Measurements from ENCODE around the gene ZMAT5. TPM values are rescaled to one million over a fixed set of nuclear protein-coding genes. Genes with fewer than 3 reads are reported as not detected.

Gene ZMAT5
- total RNA-seq, 2 experiments from 2014 or later, result 18.3 to 24.3 TPM

DNA sequence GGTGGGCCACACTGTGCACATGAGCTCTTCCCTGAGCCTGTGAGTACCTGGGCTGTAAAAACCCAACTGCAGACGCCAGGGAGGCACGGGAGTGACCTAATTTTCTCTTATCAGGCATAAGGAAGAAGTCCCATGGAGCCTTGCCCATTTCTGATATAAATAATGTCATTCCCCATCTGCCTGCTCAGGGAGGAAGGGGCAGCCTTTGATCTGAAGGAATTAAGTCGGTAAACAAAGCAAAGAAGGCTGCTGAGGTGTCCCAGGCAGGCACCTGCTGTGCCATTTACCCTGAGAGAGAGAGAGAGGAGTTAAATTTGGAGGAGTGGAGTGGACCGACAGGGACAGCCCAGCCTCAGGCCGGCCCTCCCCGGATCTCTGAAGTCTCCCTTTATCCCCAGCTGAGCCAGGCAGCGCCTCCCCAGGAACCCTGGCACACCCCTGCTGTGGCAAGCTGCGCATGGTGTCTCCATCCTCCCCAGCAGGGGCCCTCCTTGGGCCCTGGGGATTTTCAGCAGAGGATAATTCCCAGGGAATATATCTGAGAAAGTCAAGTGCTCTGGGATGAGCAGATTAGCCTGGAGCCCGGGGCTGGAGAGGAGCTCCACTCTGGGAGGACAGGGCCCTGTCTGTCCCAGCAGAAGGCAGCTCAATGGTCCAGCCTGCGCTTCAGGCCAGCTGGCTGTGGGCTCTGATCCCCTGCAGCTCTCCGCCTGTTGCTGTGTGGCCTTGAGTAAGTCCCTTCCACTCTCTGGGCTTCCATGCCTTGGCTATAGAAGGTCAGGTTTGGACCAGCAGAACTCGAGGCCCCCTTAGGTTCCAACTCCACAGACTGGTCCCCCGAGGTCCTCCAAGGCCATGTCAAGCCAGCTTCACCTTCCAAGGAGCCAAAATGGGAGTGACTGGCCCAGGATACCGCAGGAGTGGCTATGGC is 64.5 kb downstream of the ZMAT5 start:
- DNase-seq (no peak), ATAC-seq (no peak)
- H3K27ac Mint-ChIP-seq, result no peak overlapping the region
- CTCF ChIA-PET, result interaction anchor here (0.9 to 2.1 kb wide), 2 partner anchors 12 to 303 kb away, joined by 4 to 9 read pairs; no protein-coding TSS in a partner anchor
- no peaks in the 10 kb centered on the region for H3K9me3 Mint-ChIP-seq (ENCODE audit: low read depth)
- H3K36me3 Mint-ChIP-seq, result no peaks in the 10 kb centered on the region
- H3K27me3 Mint-ChIP-seq, result peaks cover 14% of the 10 kb centered on the region
- peaks cover 7% of the 10 kb centered on the region for H3K4me1 Mint-ChIP-seq
- no peak overlapping the region for H3K4me3 Mint-ChIP-seq

DNA sequence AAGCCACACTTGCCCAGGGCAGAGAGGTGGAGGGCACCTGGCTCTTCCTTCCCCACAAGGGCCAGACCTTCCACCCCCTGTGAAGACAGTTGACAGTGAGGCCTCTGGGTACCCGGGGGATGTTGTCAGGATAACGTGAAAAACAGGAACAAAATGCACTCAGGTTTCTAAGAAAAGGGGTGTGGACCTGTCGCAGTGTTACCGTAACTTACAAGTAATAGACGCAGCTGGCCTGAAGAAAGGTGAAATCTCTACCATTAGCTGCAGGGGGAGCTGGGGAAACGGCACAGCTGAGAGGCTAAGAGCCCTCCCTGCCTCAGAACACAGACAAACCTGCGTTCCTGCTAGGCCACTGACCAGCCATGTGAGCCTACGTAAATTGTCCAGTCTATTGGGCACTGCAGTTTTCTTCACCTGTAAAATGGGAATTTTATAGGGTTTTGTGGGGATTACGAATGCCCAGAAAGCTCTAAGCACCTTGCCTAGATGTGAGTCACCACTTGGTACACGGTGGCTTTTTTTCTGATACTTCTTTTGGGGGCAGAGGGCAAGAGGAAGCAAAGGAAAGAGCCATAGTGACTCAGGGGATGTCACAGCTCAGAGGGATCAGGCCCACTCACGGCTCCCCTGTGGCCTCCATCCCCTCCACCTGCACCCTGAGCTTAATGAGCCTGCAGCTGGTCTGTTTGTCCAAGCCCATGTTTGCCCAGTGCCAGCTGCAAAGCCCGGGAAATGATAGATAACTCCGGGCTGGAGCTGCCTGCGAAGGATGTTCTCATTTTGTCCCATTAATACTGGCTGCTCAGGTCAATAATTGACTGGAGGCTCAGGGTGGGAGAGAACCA is 65.4 kb downstream of the ZMAT5 start:
- no peak for DNase-seq
- ATAC-seq, result peak; percentile 43
- H3K9me3 Mint-ChIP-seq (ENCODE audit: low read depth), result no peaks in the 10 kb centered on the region
- CTCF ChIA-PET, result interaction anchor here (0.8 to 2.1 kb wide), 4 partner anchors 12 to 388 kb away, joined by 3 to 9 read pairs (median 4); no protein-coding TSS in a partner anchor
- no peak overlapping the region for H3K4me3 Mint-ChIP-seq
- H3K27ac Mint-ChIP-seq, result no peak overlapping the region
- H3K27me3 Mint-ChIP-seq, result peaks cover 14% of the 10 kb centered on the region
- no peaks in the 10 kb centered on the region for H3K36me3 Mint-ChIP-seq
- H3K4me1 Mint-ChIP-seq, result peaks cover 7% of the 10 kb centered on the region

DNA sequence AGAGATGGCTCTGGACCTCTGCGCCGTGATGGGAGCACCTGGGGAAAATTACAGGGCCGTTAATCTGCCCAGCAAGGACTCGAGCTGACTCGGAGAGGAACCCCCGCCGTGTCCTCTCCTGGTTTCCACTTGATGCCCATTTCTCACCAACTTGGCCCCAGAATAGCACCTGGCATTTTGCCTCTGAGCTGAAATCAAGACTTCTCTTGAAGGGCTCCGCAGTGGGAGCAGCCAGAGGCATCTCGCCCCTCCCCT is 66.0 kb downstream of the ZMAT5 start:
- CTCF ChIA-PET, result interaction anchor here (0.8 to 2.1 kb wide), 3 partner anchors 17 to 388 kb away, joined by 3 to 9 read pairs (median 4); no protein-coding TSS in a partner anchor
- H3K27ac Mint-ChIP-seq, result no peak overlapping the region

GRCh38 chr22:29700206-29700899 is 66.5 kb downstream of the ZMAT5 start:
- DNase-seq (no peak), ATAC-seq (no peak)
- Mint-ChIP-seq H3K4me3 (no peak overlapping the region), H3K27ac (no peak overlapping the region), H3K36me3 (peaks cover 3% of the 10 kb centered on the region), H3K27me3 (peaks cover 10% of the 10 kb centered on the region), H3K9me3 (ENCODE audit: low read depth) (no peaks in the 10 kb centered on the region), H3K4me1 (peaks cover 7% of the 10 kb centered on the region)
- CTCF ChIA-PET, result interaction anchor here (1.3 to 2.1 kb wide), 2 partner anchors 16 to 305 kb away, joined by 3 to 9 read pairs; no protein-coding TSS in a partner anchor

More for the DNA sequence above, 66.0 kb downstream of the ZMAT5 start:
- H3K27me3 Mint-ChIP-seq, result peaks cover 10% of the 10 kb centered on the region
- H3K4me1 Mint-ChIP-seq, result peaks cover 7% of the 10 kb centered on the region
- no peak for DNase-seq
- no peaks in the 10 kb centered on the region for H3K36me3 Mint-ChIP-seq
- no peak for ATAC-seq
- no peaks in the 10 kb centered on the region for H3K9me3 Mint-ChIP-seq (ENCODE audit: low read depth)
- H3K4me3 Mint-ChIP-seq, result no peak overlapping the region

GRCh38 chr22:29697853-29698598 is 68.8 kb downstream of the ZMAT5 start:
- ATAC-seq, result no peak
- DNase-seq, result no peak
- peaks cover 5% of the 10 kb centered on the region for H3K36me3 Mint-ChIP-seq
- no peak overlapping the region for H3K4me3 Mint-ChIP-seq
- H3K27me3 Mint-ChIP-seq, result peaks cover 4% of the 10 kb centered on the region
- H3K4me1 Mint-ChIP-seq, result peaks cover 7% of the 10 kb centered on the region
- CTCF ChIA-PET, result no interaction called here
- no peak overlapping the region for H3K27ac Mint-ChIP-seq
- H3K9me3 Mint-ChIP-seq (ENCODE audit: low read depth), result no peaks in the 10 kb centered on the region

DNA sequence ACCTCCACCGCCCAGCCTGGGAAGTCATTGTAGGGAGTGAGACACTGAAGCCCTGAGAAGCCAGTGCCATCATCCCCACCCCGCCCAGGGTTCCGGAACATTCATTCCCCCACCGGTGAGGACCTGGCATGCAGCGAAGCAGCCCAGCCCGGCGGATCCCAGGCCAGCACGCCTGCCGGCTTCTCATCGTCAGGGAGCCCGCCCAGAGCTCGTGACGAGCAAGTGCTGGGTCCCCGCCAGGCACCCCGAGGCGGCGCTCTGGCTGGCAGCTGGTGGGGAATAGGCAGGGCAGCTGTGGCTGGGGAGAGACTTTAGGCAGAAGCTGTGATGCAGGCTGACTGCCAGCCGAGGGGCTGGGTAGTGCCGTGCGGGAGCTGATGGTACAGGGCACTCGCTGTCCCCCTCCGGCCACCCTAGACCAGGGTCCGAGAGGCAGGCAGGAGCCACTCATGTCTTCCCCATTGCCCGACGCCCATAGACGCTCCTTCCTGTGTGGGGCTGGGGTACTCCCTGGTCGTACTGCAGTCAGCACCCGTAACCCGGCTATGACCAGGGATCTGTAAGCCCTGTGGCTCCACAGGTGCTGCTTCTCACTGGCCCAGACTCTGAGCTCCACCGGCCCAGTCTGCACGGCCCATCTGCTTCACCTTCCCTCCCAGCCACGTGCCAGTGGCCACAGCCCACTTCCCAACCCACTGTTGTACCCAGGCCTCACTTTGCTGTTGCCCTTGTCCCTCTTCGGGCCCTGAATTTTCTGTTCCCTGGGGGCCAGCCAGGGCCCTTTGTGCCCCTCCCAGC is 71.5 kb downstream of the ZMAT5 start:
- ATAC-seq, result no peak
- no peaks in the 10 kb centered on the region for H3K9me3 Mint-ChIP-seq (ENCODE audit: low read depth)
- H3K27ac Mint-ChIP-seq, result no peak overlapping the region
- no peaks in the 10 kb centered on the region for H3K27me3 Mint-ChIP-seq
- H3K36me3 Mint-ChIP-seq, result peaks cover 5% of the 10 kb centered on the region
- no peak for DNase-seq
- H3K4me3 Mint-ChIP-seq, result no peak overlapping the region
- CTCF ChIA-PET, result interaction anchor here (1.2 kb wide), 1 partner anchor 393 kb away, joined by 3 read pairs; no protein-coding TSS in a partner anchor
- H3K4me1 Mint-ChIP-seq, result no peaks in the 10 kb centered on the region

DNA sequence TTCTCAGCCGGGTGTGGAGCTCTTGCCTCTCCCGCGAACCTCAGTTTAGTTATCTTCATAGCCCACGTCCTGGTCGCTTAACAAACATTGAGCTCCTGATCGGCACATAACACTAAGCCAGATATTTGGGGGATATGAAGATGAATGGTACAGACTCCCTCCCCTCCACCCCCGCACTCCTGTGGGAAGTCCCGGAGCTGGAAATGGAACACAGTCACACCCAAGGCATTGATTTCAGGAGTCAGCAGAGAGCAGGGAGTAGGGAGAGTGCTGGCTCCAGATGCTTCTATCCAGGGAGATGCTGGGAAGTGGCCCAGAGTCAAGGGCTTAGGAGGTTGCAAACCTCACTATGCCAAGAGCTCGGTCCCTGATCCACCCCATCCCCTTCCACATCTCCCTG is 73.1 kb downstream of the ZMAT5 start:
- CTCF ChIA-PET, result no interaction called here
- ATAC-seq (no peak), DNase-seq (no peak)
- H3K36me3 Mint-ChIP-seq, result peaks cover 5% of the 10 kb centered on the region
- no peaks in the 10 kb centered on the region for H3K4me1 Mint-ChIP-seq
- H3K4me3 Mint-ChIP-seq, result no peak overlapping the region
- no peaks in the 10 kb centered on the region for H3K9me3 Mint-ChIP-seq (ENCODE audit: low read depth)
- no peak overlapping the region for H3K27ac Mint-ChIP-seq
- no peaks in the 10 kb centered on the region for H3K27me3 Mint-ChIP-seq

DNA sequence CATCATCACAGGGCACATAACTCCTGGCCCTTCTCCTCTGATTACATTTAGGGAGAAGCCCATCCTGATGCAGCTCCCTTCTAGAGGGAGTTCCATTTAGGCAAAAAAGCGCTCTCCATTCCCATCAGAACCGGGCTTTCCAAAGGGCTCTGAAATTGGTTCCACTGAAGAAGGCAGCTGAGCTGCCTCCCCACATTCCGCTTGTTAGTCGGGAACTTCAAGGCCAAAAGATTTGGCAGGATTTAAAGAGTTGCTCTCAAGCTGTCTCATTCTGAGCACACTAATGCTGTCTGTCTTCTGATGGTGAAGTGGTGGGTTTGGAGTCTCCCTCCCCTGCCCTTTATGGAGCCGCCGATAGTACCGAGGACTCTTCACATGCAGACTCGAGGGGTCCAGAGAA is 73.6 kb downstream of the ZMAT5 start:
- Mint-ChIP-seq H3K4me1 (no peaks in the 10 kb centered on the region), H3K4me3 (no peak overlapping the region), H3K27me3 (no peaks in the 10 kb centered on the region), H3K36me3 (peaks cover 5% of the 10 kb centered on the region), H3K27ac (no peak overlapping the region), H3K9me3 (ENCODE audit: low read depth) (no peaks in the 10 kb centered on the region)
- CTCF ChIA-PET, result interaction anchor here (1.3 kb wide), 1 partner anchor 337 kb away, joined by 4 read pairs; no protein-coding TSS in a partner anchor
- DNase-seq (no peak), ATAC-seq (no peak)

- Mint-ChIP-seq H3K27ac (no peak overlapping the region), H3K4me1 (no peaks in the 10 kb centered on the region), H3K9me3 (ENCODE audit: low read depth) (no peaks in the 10 kb centered on the region), H3K4me3 (no peak overlapping the region), H3K27me3 (no peaks in the 10 kb centered on the region), H3K36me3 (peaks cover 5% of the 10 kb centered on the region)
- DNase-seq (no peak), ATAC-seq (no peak)
- CTCF ChIA-PET, result interaction anchor here (1.3 kb wide), 1 partner anchor 338 kb away, joined by 4 read pairs; no protein-coding TSS in a partner anchor
These were observed 74.5 kb downstream of the ZMAT5 start for GRCh38 chr22:29692327-29692640.

GRCh38 chr22:29691636-29692326 is 75.0 kb downstream of the ZMAT5 start:
- no peaks in the 10 kb centered on the region for H3K4me1 Mint-ChIP-seq
- no peaks in the 10 kb centered on the region for H3K27me3 Mint-ChIP-seq
- H3K9me3 Mint-ChIP-seq (ENCODE audit: low read depth), result no peaks in the 10 kb centered on the region
- DNase-seq (no peak), ATAC-seq (no peak)
- no peak overlapping the region for H3K4me3 Mint-ChIP-seq
- H3K27ac Mint-ChIP-seq, result no peak overlapping the region
- CTCF ChIA-PET, result interaction anchor here (1.3 to 1.4 kb wide), 2 partner anchors 338 to 397 kb away, joined by 4 read pairs; no protein-coding TSS in a partner anchor
- H3K36me3 Mint-ChIP-seq, result peaks cover 5% of the 10 kb centered on the region

DNA sequence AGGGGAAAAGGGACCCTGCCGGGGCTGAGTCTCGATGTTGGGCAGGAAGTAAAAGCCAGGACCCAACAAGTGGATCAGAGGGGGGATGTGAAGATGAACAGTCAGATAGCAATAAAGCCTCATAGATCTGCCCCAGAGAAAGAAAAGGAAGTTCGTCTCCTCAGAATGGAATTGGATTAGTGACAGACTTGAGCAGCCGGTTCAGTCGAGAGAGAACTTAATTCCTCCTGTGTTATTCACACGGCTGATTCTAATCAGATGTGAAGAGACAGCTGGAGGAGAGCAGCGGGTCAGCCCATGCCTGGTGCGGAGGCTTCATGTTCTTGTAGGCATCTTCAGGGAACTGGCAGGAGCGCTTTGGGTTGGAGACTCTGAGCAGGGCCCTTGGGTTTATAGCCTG is 76.3 kb downstream of the ZMAT5 start:
- H3K4me3 Mint-ChIP-seq, result no peak overlapping the region
- CTCF ChIA-PET, result interaction anchor here (1.0 to 1.4 kb wide), 4 partner anchors 11 to 398 kb away, joined by 4 read pairs; no protein-coding TSS in a partner anchor
- H3K27ac Mint-ChIP-seq, result no peak overlapping the region

More for the DNA sequence above, 76.3 kb downstream of the ZMAT5 start:
- no peak for DNase-seq
- ATAC-seq, result no peak
- Mint-ChIP-seq H3K4me1 (no peaks in the 10 kb centered on the region), H3K27me3 (no peaks in the 10 kb centered on the region), H3K9me3 (ENCODE audit: low read depth) (no peaks in the 10 kb centered on the region), H3K36me3 (peaks cover 2% of the 10 kb centered on the region)
